Frontal cortex (tissue), 4 donors: ENCODE results near the gene ZFP36L1. TPM values are rescaled to one million over a fixed set of nuclear protein-coding genes. Genes with fewer than 3 reads are reported as not detected.
A peak's percentile ranks its signal among the peaks of the same experiment; 100 is the strongest.
"Not testable (repeated sequence)": the region's sequence is repeated elsewhere in the genome, so short reads cannot be mapped to it uniquely, and the experiment has no call there.

Experiments
- DNase-seq, 2 donors: peaks; one replicate each; pipeline ENCODE4 v3.0.0; 2012; ENCODE audit warnings: low spot score in 2 of 2
- FAIRE-seq: peaks from 2 replicates; lab custom pipeline; 2012; peaks lifted over from hg19 to GRCh38; lab: Jason Lieb, UNC
- total RNA-seq: library from RNA; depleted of rRNA; stranded (reverse); fragments of >200 nt; gene quantifications from one replicate; pipeline ENCODE4 v1.2.3, GENCODE V29; 2014
- donor health status: control.
- donor health status: control.
- donor health status: control.

The ZFP36L1 gene
- total RNA-seq, 1 donor from 2014 or later: 4.1 TPM

DNA sequence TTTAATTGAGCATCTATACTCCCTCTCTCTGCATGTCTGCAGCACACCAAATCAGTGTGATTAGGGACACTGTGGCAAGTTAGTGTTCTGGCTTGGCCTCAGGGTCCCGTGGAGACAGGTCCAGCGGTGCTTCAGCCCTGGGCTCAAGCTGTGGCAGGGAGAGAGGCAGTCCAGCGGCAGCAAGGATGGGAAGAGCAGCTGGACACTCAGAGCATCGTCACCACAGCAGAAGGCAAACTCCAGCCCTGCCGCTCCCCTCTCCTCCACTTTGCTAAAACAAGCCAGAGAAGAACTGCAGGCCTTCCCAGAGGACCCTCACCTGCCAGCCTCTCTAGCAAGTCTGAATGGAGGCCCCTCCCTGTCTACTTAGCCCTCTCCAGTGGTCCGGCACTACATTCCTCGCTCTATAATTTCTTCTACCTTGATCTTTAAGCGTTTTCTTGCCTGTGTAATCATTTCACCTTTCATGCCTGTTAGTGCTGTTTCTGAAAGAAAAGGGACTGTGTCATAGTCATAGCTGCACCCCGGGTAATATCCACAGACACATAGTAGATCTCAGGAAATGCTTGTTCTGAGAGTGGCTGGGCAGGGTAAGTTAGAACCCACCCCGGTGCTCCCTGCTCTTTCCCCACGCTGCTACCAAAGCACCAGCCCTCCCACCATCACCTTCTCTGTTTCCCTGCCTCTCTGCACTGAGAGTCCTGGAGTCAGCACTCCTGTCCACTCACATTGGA lies 22.1 kb downstream of the ZFP36L1 start:
- no peak for DNase-seq
- FAIRE-seq: no peak

DNA sequence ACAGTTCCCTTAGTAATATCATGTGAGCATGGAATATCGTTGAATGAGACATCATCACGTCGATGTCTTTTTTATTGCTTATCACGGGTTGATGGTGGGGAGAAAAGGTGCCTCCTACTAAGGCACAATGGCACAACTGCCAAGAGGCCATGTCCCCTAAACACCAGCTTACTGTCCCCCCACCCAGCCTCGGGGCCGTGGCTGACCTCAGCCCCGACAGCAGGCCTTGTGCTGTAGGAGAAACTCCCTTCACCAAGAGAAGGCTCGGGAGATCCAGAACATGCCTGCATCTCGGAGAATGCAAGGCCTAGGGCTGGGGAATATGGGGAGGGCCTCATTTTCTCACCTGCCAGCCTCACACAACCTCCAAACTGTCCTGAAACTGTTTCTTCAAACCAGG lies 22.8 kb downstream of the ZFP36L1 start:
- FAIRE-seq (no peak), DNase-seq (no peak)

DNA sequence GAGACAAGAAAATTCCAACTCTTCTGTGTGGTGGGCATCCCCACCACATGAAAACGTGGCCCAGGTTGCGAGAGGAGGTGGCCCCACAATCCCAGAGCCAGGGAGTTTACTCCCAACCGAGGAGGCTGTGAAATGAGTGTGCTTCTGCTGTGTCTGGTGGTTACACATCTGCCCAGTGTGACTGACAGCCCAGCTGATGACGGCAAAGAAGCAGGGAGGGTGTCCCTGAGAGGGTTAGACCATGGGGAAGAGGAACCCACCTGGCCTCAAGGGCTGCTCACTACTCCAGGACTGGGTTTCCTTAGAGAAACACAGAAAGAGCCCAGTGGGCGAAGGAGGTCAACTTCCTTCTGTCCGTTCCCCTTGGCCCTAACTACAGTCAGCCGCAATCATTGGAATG lies 24.6 kb downstream of the ZFP36L1 start:
- no peak for FAIRE-seq

DNA sequence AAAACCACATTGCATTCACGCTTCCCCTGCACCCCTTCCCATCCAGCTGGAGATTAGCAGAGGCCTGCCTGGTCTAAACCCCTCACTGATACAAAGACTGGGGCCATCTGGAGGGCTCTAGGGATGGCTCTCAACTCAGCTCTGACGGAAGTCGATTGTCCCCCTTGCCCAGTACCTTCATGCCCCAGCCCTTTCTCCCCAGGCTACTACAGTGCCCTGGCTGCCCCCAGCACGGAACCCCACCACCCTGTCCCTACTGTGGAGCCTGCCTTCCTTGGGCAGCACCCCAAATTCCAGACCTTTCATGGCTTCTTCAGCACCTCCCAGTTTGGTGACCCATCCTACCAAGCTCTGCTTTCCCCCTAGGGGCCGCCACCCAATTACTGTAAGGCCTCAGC lies 25.6 kb downstream of the ZFP36L1 start:
- DNase-seq (no peak), FAIRE-seq (no peak)

More for the DNA sequence above, 24.6 kb downstream of the ZFP36L1 start:
- DNase-seq: no peak

DNA sequence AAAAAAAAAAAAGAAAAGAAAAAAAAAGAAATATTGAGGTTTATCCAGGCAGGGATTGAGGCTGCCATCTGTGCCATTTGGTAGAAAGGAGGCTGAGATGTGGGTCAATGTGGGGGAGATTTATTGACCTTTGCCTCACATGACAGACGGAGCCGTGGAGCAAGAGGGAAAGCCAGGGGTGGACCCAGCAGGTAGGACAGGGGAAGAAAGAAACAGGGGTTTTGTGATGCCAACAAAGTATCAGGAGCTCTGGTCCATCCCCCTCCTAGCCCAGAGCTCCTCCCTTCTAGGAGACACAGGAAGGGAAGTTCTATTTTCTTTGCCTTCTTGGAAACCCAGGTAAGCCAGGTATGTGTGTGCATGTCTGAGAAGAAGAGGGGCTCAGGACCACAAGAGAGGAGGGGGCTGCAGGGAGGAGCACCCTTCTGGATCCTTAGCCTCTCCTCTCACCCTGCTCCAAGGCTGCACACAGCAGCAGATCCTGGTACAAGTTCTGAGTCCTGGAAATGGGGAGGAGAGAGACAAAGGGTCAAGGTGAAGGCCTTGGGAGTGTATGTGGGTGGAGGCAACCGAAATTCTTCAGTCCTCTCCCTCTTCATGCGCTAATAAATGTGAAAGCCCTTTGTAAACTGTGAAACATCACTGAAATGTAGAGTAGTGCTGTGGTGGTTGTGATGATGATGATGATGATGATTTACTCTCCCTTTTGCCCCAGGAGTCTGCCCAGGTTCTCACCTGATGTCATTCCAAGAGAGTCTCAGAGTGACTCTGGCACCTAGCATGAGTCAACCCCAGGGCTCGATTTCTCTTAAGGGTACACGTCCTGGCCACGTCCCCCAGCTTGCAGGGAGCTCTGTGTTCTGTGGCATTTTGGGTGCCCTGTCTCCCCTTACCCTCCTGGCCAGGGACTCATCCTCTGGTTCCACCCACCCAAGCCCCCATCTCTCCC lies 26.3 kb downstream of the ZFP36L1 start:
- no peak for DNase-seq
- FAIRE-seq: no peak

DNA sequence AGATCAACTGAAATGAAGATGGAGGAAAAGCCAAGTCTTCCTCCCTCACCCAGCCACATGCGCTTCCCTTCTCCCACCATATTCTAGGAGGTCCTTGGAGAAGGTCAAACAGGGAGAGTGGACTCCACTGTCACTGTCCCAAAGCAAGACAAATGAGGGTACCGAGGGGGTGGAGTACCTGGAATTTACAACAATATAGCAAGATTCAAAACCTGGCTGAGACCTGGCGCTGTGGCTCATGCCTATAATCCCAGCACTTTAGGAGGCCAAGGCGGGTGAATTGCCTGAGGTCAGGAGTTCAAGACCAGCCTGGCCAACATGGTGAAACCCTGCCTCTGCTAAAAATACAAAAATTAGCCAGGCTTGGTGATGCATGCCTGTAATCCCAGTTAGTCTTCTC lies 29.0 kb downstream of the ZFP36L1 start:
- not testable (repeated sequence) for DNase-seq, FAIRE-seq

DNA sequence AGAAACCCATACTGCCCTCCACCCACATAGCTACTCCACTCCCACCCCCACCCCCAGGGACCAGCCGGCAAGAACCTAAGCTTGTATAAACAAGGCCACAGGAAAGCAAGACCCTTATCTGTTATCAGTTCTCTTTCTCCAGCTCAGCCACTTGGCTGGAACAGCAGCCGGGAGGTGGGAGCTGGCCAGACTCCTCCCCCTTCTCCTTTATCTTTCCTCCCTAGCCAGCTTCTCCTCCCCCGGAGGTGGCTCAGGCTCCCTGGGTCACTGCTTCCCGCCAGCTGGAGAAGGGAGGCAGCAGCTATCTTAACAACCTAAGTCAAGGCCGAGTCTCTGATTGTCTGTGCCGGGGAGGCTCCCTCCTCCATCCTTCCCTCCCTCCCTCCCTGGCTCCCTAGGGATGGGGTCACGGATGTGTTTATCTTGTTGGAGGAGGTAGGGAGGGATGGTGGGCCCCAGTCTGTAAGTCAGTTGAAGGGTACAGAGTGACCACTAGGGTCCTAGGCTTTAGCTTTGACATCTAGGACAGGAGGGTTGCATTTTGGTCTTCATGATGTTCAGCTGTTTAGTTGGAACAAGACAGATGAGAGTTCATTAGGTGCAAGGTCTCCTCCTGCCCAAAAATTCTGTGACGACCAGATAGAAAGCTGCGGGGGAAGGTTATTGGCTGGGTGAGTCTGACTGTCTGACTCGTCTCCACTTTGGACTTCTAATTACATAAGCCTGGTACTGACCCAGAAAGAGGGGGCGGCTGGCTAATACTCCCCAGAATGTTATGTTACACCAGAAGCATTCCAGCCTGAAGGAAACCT lies 29.7 kb downstream of the ZFP36L1 start:
- FAIRE-seq (no peak), DNase-seq (peak in 1 of 2 donors; percentile 33)

DNA sequence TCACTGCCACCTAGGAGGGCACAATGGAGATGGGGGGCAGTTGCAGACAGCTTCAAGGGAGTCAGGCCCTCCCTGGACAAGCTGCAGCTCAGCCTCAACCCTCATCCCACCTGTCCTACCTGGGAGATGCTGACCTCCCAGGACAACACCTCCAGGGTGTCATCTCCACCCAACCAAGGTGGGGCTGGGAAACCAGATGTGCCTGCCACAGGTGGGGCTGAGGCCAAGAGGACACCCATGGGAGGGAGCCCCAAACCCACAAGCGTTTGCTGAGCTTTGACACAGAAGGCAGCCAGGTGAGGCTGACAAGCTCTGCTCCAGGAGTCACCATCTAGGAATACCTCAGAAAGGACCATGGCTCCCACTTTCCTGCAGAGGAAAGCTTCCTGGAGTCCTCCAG lies 31.5 kb downstream of the ZFP36L1 start:
- FAIRE-seq: no peak

DNA sequence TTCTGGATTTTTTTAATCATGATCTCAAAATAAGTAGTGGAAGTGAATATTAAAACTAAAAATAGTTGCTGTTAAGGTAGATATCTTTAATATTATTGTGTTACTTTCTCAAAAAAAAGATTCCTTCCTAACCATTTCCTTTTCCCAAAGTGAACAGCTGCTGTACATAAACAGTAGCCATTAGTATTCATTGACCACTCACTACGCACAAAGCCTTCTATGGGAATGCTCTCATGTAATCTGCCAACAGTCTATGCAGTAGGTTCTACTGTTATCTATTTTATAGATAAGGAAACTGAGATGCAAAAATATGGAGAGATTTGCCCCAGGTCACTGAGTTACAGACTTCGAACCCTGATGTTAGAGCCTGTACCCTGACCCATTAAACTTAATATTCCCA lies 32.1 kb downstream of the ZFP36L1 start:
- no peak for DNase-seq
- FAIRE-seq: no peak

More for the DNA sequence above, 31.5 kb downstream of the ZFP36L1 start:
- DNase-seq: no peak

DNA sequence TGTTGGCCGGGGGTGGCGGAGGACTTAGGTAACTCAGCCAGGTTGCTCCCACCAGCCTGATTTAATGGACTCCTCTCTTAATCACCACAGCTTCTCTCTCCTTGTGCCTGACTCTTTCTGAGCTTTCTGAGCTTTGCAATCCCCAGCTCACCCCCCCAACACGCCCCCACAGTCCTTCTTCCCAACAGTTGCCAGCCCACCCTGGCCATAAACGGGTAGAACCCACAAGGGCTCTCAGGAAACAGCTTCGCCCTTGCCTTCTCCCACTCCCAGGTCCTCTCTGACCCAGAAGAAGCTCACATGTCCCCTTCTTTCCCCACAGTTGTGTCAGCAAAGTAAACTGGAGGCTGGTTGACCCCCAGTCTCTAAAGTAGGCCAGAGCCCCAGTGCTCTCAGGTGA lies 32.9 kb downstream of the ZFP36L1 start:
- FAIRE-seq: no peak
- no peak for DNase-seq

DNA sequence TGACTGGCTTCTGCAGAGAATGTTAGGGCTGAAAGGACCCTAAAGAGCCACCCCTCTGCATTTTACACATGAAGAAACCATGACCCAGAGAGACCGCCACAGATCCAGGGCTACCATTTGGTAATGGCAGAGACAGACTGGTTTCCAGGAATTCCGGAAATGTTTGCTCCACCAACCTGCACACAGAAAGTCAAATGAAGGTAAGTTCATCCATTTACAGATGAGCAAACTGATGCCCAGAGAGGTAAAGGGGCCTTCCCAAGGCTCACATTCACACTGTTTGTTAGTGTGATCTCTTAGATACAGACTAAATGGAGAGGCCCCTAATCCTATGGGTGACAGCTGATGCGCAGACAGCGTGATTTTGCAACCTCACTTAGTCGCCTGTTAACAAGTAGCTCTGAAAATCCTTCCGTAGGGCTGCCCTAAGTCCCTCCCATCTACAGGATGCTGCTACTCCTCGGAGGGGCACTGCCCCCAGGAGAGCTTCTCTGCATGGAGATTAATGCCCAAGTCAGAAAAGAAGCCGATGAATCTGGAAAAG lies 33.8 kb downstream of the ZFP36L1 start:
- no peak for FAIRE-seq

DNA sequence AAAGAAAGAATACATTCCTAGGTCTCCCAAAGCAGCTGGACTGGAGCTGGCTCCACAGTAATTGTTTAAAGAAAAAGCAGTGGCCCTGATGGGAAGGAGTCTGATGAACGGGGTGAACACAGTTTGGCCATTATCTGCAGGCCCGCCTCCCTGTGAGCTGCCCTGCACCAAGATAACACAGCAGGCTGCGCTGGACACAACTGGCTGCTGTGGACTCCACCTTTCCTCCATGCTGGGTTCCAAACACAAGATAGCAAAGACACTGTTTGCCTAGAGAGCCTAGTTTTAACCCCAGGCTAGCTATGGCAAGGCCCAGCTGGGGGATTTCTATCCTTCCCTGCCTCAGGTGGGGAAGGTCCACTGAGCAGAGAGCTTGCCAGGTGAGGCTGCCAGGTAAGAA lies 34.6 kb downstream of the ZFP36L1 start:
- FAIRE-seq (no peak), DNase-seq (no peak)

More for the DNA sequence above, 33.8 kb downstream of the ZFP36L1 start:
- DNase-seq: no peak

DNA sequence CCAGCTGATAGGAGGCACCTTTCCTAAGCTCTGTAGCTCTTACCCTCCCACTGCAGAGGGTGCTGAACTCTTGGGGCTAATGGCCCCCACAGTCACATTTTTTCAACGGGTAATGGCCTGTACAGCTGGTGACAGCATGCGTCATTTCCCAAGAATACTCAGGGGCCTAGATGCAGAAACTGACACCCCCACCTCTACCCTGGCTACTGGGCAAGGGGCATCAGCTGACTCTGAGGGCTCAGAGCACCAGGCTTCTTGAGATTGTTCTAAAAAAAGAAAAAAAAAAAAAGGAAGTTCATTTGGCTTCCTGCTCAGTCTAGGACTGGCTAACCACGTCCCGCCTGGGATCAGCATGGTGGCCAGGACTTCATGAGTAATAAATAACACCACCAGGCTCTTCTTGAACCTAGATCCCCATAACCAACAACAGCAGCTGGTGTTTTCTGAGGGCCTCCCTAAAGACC lies 35.2 kb downstream of the ZFP36L1 start:
- DNase-seq (no peak), FAIRE-seq (no peak)

DNA sequence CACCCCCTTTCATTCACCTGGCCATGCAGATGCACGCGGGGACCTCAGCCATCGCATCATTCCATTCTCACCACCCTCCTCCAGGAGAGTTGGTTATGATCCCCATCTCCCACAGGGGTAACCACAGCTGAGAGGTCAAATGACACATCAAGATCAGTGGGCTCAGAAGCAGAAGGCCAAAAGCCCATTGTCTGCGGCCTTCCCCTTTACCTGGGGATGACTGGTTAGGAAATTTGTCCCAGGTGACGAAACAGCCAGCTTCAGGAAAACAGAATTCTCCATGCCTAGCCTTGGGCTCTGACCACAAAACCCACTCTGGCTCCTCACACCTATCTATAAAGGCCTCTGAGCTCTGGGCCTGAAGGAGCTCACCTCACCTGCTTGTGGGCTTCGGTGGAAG lies 36.1 kb downstream of the ZFP36L1 start:
- DNase-seq (no peak), FAIRE-seq (no peak)

DNA sequence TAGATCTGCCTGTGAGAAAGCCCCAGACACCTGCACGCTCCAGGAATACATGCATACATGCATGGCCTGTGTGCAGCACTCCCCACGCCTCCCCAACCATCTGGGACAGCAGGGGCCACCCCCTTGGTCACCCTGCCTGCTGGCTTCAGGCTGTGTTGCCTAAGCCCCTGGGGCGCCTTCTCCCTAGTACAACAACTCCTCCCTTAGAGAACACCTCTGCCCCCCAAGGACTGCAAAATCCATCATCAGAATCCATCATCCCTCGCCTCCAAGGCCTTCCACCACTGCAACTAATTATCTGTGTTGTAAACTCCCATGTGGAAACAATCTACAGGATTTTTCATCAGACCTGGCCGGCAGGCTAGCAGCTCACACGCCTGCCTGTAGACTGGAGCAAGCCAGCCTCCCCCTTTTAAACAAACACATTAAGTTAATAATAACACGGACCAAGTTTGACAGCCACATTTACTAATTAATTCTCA lies 36.8 kb downstream of the ZFP36L1 start:
- FAIRE-seq (no peak), DNase-seq (no peak)

DNA sequence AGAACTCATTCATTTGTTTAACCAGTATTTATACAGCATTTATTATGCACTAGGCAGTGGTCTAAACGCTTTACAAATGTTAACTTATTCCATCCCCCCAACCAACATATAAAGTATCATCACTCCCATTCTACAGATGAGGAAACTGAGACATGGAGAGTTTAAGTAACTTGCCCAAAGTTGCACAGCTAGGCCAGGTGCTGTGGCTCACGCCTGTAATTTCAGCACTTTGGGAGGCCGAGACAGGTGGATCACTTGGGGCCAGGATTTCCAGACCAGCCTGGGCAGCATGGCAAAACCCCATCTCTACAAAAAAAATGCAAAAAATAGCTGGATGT lies 37.9 kb downstream of the ZFP36L1 start:
- no peak for FAIRE-seq
- DNase-seq: no peak

DNA sequence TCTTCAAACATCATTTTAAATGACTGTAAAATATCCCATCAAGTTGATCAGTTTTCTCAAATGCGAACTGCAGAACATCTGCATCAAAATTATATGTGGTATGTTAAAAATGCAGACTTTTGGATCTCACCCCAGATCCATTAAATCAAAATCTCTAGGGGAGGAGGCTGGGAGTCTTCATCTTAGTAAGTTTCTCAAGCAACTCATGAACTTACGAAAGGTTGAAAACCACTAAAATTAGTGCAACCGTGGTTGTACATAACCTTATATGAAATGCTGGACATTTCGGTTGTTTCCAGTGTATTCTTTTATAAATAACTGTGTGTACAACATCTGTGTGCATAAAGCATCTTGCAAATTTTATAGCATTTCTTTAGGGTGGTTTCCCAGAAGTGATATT lies 39.2 kb downstream of the ZFP36L1 start:
- DNase-seq (no peak), FAIRE-seq (no peak)

DNA sequence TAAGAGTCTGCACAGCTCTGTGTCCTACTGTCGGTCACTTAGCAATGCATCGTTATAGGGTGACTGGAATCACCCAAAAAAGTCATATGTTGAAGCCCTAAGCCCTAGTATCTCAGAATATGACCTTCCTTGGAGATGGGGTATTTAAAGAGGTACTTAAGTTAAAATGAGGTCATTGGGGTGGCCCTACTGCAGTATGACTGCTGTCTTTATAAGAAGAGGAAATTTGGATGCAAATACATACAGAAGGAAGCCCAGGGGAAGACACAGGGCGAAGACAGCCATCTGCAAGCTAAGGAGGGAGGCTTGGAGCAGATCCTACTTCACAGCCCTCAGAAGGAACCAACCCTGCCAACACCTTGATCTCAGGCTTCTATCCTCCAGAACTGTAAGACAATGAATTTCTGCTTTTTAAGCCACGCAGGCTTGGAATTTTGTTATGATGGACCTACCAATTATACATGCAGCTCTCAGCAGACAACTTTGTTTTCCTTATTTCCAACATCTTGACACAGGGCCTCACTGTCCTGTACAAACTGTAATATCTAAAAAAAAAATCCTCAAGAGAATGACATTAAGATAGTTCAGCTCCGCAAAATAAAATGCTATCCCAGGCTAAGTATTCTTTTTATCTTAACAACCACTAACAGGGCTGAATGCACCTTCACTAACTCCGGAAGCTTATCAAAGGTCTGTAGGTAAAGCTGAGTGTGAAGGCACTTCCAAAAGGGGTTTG lies 40.4 kb downstream of the ZFP36L1 start:
- DNase-seq: no peak
- FAIRE-seq: no peak
